ENCODE measurements around the gene MAD2L2.

DNA sequence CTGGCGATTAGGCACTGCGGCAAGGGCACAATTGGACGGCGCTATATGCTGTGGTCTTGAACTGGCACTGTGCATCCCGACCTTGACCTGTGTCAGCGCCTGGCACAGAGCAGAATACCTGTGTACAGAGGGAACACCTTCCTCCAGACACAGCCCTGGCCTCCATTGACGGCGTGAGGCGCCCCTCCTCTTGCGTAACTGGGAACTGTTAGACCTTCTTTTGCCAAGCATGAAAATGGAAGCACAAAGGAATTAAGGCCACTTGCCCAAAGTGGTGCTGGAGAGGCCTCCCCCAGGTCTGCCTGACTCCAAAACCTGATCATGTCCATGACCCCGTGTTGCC, 48.2 kb upstream of the MAD2L2 start:
- no peak for TF ChIP-seq EZH2 (IDR thresholded peaks at IDR 0.05)
- no peak for TF ChIP-seq POLR2AphosphoS5 (IDR thresholded peaks at IDR 0.05; ENCODE audit: borderline replicate concordance, low read depth, low read length)

All from SK-N-MC (cell line).